ENCODE measurements around the gene M6PR.
"Not testable (repeated sequence)": the region's sequence is repeated elsewhere in the genome, so short reads cannot be mapped to it uniquely, and the experiment has no call there.

M6PR gene

DNA sequence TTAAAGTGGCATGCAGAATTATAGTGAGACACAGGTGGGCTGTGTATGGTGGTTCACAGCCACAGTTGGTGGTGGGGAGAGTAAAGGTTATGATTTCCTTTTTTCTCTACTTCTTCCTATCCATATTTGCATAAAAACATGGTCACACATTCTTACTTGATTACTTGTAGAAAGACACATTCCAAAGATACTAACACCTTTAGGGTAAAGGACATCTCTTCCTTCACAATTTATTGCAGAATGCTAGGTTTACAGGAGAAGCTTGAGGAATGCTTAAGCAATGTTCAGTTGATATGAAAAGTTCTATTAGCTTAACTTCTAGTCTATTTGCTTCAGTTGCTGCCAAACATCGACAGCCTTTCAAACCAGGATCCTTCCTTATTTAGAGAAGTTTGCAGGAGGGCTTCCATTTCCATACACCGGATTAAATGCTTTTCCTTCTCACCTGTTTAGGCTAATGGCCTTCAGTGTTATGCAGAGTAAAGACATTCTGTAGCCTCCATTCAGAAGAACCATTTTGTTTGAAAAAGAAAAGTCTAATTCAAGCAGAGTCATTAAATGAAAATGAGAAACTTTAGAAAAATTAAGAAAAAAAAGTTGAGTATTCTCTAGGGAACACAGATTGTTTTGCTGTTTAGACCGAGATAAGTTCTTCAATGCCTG, 37.7 kb downstream of the M6PR start:
- no peak for DNase-seq

DNA sequence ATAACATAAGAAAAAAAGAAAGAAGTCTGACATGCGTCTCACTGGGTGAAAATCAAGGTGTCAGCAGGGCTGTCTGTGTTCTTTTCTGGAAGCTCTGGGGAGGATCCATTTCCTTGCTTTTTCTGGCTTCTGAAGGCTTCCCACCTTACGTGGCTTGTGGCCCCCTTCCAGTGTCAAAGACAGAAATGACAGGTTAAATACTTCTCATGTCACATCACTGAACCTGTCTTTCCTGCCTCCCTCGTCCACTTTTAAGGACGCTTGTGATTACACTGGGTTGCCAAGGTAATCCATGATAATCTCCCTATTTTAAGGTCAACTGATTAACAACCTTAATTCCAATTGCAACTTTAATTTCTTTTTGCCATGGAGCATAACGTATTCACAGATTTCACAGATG, 39.7 kb downstream of the M6PR start:
- no peak for DNase-seq

GRCh38 chr12:8907513-8907912, 41.9 kb downstream of the M6PR start:
- DNase-seq: no peak

GRCh38 chr12:8906266-8907180, 42.9 kb downstream of the M6PR start:
- no peak for DNase-seq

- DNase-seq: no peak
Measured at GRCh38 chr12:8905546-8905945, 43.9 kb downstream of the M6PR start.

GRCh38 chr12:8904665-8905064, 44.8 kb downstream of the M6PR start:
- DNase-seq: no peak

- no peak for DNase-seq
Measured at GRCh38 chr12:8903646-8904045, 45.8 kb downstream of the M6PR start.

- not testable (repeated sequence) for DNase-seq
Measured at GRCh38 chr12:8902703-8903102, 46.7 kb downstream of the M6PR start.

DNA sequence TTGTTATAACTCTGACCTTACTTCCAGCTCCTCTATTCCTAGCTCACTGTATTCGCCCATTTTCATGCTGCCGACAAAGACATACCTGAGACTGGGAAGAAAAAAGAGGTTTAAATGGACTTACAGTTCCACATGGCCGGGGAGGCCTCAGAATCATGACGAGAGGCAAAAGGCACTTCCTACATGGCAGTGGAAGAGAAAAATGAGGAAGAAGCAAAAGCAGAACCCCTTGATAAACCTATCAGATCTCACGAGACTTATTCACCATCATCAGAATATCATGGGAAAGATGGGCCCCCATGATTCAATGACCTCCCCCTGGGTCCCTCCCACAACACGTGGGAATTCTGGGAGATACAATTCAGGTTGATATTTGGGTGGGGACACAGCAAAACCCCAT, 49.6 kb downstream of the M6PR start:
- no peak for DNase-seq

- no peak for DNase-seq
Measured at GRCh38 chr12:8897081-8897480, 52.4 kb downstream of the M6PR start.

DNA sequence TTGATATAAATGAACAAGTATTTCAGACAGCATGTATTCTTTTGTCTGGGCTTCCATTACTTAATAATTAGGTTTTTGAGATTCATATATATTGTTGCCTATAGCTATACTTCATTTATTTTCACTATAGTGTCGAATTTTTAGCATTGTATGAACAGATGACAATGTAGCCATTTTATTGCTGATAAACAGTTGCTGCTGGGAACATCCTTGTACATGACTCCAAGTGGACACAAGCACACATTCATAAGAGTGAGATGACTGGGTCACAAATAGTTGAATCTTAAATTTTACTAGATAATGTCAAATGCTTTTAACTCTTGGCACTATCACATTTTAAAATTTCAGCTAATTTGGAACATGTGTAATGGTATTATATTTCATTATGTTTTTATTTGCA, 54.5 kb downstream of the M6PR start:
- DNase-seq: no peak

- no peak for DNase-seq
Measured at GRCh38 chr12:8894378-8894777, 55.1 kb downstream of the M6PR start.

GRCh38 chr12:8891976-8892375, 57.5 kb downstream of the M6PR start:
- no peak for DNase-seq

All from NCI-H774 (cell line).